GM19397 (cell line): ENCODE results near the gene PINK1.
"Not testable (repeated sequence)": the region's sequence is repeated elsewhere in the genome, so short reads cannot be mapped to it uniquely, and the experiment has no call there.

Experiments used
- ATAC-seq: cut with Tn5 transposase; IDR thresholded peaks from one replicate; pipeline ENCODE4 v1.9.1; 2021; ENCODE audit warnings: mild to moderate bottlenecking, moderate library complexity; ENCODE audit not compliant: unreplicated experiment

The PINK1 gene

DNA sequence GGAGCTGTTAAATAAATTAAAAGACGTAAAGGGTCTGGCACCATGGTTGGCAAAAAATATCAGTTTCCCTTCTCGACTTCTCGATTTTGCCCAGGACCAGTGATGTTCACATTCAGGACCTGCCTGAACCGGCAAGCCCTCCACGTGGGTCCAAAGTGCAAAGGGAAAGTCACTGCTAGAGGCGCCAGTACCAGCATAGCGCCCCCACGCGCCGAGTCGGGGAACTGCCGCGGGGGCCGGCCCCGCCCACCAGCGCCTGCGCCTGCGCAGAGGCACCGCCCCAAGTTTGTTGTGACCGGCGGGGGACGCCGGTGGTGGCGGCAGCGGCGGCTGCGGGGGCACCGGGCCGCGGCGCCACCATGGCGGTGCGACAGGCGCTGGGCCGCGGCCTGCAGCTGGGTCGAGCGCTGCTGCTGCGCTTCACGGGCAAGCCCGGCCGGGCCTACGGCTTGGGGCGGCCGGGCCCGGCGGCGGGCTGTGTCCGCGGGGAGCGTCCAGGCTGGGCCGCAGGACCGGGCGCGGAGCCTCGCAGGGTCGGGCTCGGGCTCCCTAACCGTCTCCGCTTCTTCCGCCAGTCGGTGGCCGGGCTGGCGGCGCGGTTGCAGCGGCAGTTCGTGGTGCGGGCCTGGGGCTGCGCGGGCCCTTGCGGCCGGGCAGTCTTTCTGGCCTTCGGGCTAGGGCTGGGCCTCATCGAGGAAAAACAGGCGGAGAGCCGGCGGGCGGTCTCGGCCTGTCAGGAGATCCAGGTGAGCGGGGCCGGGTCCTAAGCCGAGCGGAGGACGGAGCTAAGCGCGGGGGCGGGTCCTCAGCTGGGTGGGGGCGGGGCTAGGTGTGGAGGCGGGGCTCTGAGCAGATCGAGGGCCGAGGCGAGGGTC, at the start of gene PINK1:
Gene PINK1 (plus strand): TSS at position 269 of the 875 bp plus-strand sequence. CDS start 91 bp downstream, at position 360.
- peak; percentile 67 for ATAC-seq

DNA sequence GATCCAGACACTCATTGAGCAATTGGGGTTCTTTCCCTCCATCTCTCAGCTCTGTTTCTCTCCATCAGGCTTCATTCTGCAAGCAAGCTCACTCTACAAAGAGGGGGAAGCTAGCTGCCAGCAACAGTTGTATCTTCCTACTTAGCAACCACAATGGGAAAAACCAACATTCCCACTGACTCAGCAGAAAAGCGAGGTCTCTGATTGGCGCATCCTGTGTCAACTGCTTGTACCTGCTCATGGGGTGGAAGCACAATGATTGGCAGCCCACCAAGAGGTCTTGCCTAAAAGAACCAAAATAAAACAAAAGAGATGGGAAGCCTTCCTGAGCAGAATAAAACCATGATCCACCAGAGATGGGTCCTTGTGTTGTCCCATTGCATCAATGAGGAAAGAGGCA, 48.4 kb upstream of the PINK1 start:
- ATAC-seq, result no peak

DNA sequence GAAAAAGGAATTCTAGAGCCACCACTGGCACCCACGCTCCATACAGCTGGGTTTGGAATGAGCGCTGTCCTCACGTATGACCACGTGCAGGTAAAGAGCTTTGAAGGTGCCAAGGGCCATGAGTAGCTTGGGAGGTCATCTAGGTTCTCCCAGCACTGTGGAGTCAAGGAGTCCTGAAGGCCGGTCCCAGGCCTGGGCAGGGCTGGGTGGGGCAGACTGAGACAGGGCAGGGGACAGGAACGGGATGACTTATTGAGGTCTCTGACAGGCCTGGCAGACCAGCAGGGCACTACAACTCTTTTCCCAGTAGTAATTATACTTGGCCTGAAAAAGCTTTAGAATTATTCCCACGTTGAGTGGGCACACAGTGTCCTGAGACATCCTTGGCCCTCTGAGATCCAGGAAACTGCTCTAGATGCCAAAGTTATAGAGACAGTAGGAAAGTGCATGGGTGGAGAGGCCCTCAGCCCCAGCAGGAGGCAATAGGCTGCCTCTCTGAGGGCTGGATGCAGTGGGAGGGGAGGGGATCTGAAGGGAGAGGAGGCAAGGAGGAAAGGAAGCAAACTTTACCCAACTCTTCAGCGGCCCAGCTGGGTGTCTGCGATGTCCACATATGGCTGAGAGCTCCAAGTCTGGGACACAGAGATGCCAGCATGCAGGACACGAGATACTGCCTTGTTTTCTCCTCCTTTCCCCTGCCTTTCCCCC, 46.2 kb upstream of the PINK1 start:
- no peak for ATAC-seq

DNA sequence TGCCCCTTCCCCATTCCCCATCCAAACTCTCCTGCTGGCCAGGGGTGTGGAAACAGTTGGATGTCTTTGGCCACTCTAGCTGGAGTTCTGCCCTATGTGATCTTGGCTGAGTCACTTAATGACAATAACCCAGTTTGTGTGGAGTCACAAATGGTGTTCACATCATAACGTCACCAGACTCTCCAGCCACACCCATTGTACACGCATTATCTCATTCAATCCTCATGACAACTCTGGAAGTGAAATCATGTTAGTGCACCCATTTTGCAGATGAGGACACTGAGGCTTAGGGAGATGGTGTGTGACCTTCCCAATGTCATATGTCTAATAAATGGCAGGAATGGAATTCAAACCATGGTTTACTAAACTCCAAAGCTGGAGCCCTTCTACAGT, 45.6 kb upstream of the PINK1 start:
- no peak for ATAC-seq

DNA sequence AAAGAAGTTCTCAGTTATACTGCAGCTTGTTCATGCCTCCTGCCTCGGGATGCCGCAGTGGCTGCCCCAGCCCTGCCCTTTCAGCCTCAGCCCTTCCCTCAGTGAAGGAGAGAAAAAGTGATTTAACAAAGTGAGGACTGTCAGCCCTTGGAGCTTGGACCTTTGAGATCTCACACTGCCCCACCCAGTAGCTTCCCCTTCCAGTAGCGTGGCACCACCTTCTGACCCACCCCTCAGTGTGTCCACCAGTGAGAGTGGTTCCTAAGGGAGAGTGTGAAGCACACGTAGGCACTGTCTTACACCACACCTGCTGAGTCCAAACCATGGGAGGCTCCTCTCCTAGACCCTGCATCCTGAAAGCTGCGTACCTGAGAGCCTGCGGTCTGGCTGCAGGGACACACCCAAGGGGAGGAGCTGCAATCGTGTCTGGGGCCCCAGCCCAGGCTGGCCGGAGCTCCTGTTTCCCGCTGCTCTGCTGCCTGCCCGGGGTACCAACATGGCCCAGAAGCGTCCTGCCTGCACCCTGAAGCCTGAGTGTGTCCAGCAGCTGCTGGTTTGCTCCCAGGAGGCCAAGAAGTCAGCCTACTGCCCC, 44.5 kb upstream of the PINK1 start, which contains the start of gene CDA:
Gene CDA (plus strand): TSS at position 464 of the 592 bp plus-strand sequence. CDS start 33 bp downstream, at position 497.
- no peak for ATAC-seq

DNA sequence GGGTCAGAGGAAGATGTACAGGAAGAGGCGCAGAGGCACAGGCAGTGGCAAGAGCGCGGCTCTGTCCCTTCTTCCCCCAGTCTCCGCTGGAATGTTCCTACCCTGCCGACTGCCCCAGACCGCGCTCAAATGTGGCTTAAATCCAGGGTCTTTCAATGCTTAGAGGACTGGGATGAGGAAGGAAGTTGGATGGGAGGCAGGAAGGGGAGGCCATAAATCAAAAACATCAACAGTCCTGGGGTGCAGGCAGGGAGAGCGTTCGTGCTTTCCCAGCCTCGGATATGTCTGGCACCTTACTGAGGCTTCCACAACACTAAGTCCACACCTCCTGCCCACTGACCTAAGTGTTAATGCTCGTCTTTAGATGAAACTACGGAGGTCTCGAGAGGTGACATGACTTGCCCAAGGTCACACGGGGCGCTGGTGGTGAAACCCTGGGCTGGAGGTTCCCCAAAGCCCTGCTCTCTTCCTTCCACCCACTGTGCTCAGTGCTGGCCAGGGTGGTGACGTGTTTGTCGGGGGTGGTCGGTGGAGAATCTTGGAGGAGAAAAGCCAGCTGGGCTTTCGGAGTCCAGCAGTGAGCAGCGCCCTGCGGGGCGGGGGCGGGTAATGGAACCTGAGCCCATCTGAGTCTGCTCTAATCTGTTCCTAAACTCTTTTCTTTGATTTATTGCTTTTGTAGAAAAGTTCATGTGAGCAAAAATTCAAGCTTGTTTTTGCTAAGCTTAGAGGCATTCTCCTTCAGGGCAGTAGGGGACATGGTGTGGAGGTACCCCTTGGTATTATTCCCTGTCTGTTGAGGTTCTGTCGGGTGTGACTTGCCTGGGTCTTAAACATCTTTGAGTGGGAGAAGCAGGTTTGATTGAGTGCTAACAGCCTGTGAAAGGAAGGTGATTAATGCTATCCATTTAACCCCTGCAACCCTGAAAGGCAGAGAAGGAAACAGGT, 43.7 kb upstream of the PINK1 start:
- ATAC-seq, result no peak

DNA sequence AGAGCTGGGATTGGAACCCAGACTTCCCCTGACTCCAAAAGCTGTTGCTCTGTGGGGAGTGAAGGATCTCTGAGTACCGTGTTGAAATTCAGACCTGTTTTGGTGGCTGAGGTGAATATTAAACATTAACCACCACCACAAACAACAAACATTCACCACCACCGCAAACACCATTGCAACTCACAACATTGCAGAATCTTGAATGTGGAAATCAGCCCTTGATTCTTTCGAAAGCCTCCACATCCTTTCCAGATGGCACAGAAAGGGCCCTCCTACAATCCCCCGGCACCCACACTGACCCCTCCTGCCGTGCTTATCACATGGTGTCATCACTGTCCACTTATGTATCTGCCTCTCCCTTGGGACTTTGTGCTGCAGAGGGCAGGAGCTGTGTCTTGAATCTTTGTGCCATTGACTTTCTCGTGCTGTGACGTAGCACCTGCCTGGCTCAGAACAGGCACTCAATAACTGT, 42.9 kb upstream of the PINK1 start:
- ATAC-seq, result no peak

DNA sequence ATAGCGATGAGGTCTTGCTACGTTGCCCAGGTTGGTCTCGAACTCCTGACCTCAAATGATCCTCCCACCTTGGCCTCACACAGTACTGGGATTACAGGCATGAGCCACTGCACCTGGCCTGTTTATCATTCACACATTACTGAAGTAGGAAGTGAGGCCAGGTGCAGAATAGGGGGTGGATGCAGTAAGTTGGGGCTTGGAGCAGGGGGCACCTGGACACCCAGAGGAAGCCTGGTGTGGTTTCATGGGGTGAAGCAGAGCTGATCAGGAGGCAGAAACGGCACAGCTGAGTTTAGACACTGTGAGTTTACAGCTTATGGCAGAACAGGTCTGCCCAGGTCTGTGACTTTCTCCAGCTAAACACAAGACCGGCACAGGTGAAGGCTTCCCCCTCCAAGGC, 39.5 kb upstream of the PINK1 start:
- no peak for ATAC-seq

DNA sequence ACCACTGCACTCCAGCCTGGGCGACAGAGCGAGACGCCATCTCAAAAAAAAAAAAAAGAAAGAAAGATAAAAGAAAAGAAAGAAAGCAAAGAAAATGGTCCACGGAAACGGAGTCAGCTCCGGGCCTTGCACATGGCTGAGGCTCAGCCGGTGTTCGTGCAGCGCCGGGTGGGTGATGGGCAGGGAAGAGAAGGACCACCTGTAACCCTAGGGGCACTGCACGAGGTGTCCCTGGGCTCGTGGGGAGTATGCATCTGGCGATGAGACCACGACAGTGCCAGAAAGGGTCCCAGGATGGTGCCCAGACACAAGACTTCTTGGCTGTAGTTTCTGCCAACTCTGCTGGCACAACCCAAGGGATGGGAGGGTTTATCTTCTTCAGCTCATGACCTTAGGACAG, 38.5 kb upstream of the PINK1 start:
- no peak for ATAC-seq

DNA sequence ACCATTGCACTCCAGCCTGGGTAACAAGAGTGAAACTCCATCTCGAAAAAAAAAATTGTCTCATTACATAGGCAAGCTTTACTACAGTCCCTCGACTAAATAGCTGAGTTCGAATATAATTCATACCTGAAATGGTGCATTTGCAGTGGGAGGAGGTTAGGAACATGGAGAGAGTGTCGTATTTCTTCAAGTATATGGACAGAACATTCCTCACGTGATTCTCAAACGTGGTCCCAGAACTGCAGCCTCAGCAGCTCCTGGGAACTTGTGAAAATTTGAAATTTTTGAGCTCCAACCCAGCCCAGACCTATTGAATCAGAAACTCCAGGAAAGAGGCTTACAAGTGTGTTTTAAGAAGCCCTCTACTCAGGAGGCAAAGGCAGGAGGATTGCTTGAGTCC, 37.2 kb upstream of the PINK1 start:
- no peak for ATAC-seq

DNA sequence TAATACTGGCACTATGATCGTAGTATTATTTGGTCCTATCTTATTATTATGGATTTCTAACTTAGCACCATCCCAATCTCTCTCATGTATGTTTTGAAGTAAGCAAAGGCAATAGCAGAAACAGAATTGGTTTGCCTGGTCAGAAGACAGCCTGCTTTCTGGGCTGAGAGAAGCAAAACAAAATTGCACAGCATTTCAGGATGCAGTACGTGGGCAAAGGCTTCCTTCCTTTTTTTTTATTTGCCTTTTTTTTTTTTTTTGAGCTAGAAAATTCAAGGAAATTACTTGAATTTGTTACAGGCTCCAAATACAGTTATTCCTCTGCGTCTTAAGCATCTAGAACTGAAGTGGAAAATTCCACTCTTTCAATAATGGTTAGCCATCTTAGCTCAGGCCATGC, 35.6 kb upstream of the PINK1 start:
- ATAC-seq, result no peak

DNA sequence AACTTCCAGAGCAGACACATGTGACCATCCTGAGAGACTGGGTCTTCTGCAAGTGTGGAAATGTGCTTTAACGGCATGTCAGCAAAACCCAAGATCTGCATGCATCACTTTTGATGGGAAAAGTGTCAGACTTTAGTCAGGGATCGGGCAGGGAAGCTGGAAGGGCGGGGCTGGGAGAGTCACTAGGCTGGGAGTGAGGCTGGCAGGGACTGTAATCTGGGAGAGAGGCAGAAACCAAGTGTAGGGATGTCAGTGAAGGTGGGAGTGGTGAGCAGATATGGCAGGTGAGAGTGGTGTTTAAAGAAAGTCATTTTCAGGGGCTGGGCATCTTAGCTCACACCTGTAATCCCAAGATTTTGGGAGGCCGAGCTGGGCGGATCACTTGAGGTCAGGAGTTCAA, 33.1 kb upstream of the PINK1 start:
- ATAC-seq, result no peak

DNA sequence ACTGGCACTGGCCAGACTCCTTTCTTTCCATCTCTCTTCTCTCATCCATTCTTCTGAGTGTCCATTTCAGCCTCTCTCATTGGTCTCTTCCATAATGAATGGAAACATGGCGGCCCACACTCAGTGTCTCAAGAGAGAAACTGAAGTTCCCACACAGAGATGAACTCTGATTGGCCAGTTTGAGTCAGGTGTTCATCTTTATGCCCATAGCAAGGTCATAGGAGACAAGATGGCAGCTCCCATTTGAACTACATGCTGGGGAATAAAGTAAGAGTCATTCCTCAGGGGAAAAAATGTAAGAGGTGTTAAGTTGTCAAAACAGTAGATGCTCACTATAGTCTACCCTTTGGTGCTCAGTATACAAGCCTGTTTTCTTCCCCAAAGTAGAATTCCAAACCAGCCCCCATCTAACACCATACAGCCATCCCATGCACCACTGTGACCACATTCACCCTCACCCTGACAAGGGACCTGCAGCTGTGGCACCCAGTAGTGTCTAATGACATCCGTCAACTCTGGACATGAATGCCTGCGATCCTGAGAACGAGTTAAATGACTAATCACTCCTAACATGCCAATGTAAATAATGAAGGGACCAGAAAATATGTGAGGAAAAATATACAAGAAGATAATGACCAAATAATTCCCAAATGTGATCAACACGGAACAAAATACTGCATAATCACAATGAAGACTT, 32.0 kb upstream of the PINK1 start:
- no peak for ATAC-seq

DNA sequence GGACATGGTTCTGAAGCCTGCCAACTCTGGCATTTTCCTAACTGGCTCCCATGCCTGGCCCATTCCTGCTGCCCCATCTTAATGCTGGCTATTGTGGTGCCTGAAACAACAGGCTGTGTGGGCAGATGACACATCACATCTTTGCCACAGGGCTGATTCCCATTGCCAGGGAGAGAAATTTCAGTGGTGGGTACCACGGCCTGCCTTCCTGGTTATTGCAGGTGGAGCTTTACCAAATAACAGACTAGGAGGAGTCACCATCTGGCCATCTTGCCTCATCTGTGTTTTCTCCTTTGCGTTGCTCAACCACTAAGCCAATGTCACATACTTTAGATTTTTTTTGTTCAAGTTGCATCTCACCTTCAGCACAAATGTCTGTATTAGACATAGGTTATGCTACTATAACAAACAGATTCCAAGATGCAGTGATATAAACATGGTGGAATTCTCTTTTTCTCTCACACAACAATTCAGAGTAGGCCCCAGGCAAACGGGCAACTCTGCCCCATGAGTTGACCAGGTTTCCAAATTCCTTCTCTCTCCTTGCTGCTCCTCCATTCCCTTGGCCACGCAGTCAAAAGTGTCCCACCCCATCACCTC, 30.3 kb upstream of the PINK1 start:
- no peak for ATAC-seq

DNA sequence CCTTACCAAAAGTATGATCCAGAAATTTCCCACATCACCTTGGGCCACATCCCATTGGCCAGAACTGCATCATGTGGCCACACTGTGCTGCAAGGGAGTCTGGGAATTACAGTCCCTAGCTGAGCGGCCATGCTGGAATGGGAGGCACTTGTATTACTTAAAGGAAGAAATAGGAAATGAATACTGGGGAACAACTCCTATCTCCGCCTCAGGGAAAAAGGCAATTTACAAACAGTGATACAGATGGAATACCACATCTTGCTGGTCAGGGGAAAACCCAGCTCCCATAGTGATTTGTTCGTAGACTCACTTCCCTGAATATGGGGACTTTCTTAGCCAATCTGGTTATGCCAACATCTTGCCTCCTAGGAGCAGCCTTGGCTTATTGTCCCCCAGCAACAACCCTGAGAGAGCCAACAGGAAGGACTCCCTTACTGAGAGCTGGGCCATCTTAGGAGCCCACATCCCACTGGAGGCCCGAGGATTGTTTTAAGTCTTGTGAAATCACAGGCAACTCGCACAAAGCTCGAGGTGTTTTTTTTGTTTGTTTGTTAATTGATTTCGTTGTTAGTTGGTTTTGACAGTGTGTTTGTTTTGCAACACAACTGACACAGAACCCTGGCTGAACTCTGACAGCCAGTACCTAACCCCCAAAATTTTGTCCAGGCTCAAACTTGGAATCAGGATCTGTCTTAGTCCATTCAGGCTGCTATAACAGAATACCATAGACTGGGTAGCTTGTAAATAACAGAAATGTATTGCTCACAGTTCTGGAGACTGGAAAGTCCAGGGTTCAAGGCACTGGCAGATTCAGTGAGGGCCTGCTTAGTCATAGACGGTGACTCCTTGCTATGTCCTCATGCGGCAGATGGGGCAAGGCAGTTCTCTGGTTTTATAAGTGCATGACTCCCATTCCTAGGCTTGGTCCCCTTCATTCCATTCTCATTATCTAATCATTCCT, 29.5 kb upstream of the PINK1 start:
- no peak for ATAC-seq

DNA sequence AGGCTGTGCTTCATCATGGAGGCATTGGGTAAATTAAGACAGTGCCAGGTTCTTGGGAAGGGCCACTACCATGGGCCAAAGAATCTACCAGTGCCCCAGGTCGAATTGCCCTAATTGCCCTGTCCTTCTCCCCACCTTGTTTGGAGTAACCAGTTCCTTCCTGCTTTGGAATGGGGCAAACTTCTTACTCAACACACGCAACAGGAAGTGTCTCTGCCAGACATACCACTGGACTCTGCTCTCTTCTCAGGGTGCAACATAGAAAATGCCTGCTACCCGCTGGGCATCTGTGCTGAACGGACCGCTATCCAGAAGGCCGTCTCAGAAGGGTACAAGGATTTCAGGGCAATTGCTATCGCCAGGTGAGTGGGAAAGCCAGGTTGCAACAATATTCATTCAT, 28.6 kb upstream of the PINK1 start:
- no peak for ATAC-seq

DNA sequence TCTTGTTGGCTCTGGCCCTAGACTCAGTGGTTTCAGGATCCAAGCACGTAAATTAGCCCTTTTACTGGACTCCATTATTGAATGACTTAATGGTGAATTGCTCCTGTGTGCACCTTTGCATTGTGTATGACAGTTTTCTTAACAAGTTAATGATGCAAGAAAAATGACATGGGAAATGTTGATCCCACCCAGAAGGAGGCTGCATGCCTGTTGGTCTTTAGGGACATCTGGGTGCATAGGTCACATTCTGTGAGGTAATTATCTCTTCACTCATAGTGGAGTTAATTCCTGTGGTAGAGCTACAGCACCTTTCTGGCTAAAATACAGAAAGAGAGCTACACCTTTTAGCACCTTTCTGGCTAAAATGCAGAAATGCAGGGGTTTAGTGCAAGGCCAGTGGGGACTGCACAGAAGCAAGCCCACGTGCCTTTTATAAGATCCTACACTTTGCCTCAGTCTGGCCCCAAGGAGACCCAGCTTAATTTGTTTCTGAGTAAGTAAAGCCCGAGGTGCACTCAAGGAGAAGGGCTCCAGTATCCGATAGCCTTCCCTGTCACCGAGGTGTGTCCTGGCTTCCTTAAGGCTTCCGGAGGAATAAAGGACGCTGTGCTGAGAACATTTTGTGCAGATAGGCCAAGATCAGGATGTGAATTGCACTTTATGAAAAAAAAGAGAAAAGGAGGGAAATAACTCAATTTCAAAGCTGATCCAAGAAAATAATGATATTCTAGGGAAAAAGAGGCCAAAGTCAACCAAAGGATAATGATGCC, 26.3 kb upstream of the PINK1 start:
- ATAC-seq, result not testable (repeated sequence)

DNA sequence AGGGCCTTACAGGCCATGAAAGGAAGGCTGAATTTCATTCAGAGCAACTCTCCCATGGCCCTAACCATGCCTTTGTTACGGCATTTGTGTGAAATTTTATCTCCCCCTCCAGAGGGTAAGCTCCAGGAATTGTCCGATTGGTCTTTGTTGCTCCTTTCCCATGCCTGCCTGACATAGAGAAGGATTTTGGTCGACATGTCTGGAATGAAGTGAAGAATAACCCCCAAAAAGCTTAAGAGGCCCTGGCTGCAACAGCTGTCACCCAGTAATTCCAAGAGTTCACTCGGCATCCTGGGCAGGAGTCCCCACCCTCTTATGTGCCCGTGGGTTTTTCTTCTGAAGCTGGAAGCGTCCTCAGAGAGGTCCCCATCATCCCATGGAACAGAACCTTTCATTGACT, 23.7 kb upstream of the PINK1 start:
- ATAC-seq, result no peak
